ELR (cell line): ENCODE data around the gene DUSP2.

Experiments
- DNase-seq: peaks from one replicate; pipeline ENCODE4 v3.0.0-alpha.2; 2015; ENCODE audit warnings: low read depth

DUSP2 gene

DNA sequence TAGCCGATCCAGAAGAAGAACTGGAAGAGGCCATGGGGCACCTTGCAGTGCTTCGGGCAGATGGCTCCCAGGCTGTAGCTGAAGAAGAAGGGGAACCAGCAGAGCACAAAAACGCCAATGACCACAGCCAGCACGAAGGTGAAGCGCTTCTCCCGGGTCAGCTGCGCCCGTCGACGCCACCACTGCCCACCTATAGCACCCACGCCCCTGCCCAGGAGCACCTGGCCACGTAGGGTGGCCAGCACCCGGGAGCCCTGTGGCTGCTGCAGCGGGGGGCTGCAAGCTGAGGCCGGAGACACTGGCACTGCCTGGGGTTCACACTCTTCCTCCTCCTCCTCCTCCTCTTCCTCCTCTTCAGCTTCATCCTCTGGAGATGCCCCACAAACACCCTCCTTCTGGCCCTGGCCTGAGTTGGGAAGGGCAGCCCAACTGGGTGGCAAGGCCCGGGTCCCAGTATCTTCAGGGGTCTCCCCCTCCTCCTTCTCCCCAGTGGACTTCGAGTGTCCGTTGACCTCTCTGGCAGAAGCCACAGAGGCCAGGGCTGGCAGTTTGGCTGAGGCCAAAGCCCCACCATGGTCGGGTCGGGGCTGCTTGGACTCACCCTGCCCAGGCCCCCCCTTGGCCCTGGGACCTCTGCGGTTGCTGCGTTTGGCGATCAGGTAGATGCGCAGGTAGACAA lies 30.2 kb downstream of the DUSP2 start:
- DNase-seq: no peak

DNA sequence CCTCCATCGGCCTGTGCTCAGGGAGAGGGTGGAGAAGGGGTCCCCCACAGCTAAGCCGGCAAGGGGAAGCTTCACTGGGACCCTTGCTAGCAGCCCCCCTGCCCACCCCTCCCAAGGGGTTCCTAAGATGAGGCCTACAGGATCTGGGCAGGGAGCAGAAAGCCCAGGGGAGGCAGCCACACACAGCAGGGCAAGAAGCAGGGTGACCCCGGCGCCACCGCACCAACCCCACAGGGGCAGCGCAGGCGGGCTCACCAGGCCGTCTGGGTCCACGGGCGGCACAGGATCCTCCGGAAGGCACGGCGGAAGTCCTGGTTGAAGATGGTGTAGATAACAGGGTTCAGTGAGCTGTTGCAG lies 30.7 kb downstream of the DUSP2 start:
- no peak for DNase-seq

DNA sequence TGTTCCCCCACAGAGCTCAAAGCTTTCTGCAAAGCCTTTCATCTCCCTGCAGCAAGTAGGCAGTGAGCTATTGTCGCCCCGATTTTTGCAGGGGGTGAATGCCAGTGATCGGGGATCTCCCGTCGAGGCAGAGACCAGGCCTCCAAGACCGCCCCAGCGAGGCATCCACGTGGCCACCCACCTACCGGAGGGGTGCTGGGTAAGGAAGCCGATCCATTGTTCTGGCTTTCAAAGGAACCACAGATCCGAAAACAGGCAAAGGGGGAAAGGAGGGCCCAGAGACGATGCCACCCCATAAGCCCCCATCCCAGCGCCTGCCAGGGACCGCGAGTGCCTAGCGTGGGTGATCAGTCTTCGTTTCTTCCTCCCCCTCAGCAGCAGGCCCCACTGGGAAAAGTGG lies 31.3 kb downstream of the DUSP2 start:
- DNase-seq: no peak

DNA sequence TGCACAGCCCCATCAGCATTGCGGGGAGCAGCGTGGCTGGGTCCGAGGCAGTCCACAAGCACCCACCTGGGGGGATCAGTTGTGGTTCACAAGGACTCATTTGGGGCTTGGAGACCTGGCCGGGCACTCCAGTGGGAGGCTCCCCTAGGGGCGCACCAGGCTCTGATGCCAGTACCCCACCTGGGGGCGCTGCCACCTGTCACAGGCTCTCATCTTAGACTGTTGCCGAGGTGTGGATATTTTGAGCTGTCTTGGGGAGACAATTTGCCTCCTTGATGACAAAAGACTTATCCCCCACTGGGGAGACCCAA lies 31.9 kb downstream of the DUSP2 start:
- no peak for DNase-seq

- DNase-seq: no peak
These were observed 32.5 kb downstream of the DUSP2 start for GRCh38 chr2:96112501-96113366.

- DNase-seq: no peak
These were observed 33.3 kb downstream of the DUSP2 start for GRCh38 chr2:96111823-96112500.

DNA sequence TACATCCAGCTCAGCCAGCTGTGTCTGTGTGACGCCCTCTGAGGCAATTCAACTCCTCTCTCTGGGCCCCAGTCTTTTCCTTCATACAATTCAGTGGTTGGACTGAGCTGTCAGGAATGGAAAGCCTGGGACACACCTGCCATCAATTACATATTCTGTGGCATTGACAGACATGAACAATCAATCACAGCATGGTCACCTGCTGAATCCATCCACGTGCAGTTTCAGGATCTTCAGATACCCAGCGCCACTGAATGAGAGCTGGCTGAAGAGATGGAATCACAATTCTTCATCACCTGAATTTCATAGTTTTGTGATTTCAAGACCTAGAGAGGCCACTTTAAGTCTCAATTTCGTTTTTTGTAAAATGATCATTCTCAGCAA lies 34.0 kb downstream of the DUSP2 start:
- no peak for DNase-seq

DNA sequence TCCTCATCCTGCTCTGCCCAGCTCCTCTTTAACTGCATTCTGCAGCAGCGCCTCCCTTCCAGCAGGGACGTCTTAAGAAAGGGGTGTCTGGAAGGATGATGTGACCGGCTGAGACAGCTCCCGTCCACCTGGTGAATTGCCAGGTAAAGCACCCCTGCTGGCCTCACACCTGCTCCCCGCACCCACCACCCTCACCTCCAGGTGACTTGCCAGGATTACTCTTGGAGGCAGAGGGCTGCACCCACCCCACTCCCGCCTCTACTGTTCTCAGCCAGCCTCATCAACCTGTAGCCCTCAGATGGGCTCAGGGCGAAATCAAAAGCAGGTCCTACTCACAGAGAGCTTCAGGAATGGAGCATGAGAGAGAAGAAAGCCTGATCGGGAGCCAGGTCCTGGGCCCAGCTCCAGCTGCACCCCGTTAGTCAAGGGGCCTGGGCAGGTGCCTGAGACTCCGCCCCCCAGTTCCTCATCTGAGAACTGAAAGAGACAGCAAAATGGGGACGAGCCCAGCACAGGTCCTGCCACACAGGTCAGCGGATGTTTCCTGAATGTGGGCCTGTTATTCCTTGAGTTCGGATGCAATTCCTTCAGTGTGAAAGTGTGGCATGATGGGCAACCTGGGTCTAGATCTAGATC lies 34.5 kb downstream of the DUSP2 start:
- DNase-seq: no peak

DNA sequence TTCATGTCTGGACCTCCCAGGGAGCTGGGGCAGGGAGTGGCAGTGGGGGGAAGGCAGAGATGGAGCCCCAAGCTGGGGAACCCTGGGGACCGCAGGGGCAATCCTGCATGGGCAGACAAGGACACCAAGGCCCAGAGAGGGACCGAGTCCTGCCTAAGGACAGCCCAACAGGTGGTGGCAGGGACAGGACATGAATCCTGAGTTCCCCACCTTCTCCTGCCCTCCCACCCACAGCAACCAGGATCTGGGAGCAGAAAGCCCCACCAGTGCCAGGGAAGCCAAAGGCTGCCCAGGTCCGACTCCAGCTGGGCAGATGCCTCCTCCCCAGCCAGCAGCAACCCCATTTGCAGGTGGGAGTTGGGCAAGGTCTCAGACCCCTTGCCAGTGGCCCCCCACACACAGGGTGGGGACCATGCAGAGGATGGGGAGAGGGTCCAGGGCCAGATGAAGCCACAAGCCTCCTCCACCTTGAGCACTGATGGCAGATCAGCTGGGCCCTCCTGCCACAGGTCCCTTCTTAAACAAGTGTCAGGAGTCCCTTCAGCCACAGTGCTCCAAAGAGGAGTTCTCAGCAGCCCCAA lies 35.2 kb downstream of the DUSP2 start:
- DNase-seq: no peak

GRCh38 chr2:96109361-96109680 lies 35.9 kb downstream of the DUSP2 start:
- DNase-seq: no peak

DNA sequence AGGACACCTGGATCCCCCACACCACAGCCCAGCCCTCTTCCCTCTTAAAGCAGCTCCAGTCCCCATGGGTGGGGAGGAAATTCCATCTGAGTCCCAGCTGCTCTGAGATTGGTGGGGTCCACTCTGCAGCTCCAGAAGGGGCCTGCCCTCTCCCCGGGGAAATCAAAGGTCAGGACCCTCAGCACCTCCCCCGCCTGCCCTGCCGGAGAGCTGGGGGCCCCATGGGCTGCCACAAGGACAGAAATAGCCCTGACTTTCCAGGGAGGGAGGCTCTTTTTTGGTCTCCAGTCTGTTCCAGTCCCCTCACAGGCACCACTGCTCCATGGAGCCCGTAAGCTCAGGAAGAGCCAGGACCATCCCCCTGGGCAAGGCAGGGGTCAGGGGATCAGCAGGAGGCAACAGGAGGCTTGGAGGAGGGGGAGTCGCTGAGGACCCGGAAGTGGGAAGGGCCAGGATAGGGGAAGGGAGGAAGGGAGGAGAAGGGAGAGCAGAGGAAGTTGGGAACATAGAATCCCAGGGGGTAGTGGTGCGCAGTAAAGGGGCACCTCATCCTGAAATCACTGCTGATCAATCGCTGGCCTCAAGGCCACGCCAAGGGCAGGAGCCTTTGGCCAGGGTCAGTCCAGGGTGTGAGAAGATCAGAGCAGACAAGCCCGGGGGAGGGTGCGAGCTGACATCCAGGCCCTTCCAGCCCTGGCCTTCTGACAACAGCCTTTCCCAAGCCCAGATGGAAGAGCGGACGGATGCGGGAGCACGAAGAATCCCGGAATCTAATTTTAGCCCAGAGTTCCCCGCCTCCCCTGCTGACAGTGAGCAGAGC lies 36.5 kb downstream of the DUSP2 start:
- DNase-seq: no peak

GRCh38 chr2:96108151-96108540 lies 37.1 kb downstream of the DUSP2 start:
- DNase-seq: no peak

DNA sequence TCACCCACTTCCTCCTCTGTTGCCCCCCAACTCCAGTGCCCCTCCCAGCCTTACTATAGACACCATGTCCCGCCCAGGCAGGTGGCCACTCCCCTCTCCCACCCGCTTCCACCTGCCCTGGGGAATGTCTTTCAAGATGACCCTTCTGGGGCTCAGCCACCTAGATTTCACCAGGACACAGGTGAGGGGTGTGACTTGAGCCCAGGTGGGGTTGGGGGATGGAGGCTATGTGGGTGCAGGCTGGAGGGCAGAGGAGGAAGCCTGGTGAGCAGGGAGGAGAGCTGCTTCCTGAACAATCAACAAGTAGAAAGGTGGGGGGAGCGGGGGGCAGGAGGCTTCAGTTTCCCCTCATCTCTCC lies 37.6 kb downstream of the DUSP2 start:
- no peak for DNase-seq

- DNase-seq: no peak
These were observed 38.1 kb downstream of the DUSP2 start for GRCh38 chr2:96106991-96107707.

GRCh38 chr2:96105994-96106715 lies 39.1 kb downstream of the DUSP2 start:
- no peak for DNase-seq

DNA sequence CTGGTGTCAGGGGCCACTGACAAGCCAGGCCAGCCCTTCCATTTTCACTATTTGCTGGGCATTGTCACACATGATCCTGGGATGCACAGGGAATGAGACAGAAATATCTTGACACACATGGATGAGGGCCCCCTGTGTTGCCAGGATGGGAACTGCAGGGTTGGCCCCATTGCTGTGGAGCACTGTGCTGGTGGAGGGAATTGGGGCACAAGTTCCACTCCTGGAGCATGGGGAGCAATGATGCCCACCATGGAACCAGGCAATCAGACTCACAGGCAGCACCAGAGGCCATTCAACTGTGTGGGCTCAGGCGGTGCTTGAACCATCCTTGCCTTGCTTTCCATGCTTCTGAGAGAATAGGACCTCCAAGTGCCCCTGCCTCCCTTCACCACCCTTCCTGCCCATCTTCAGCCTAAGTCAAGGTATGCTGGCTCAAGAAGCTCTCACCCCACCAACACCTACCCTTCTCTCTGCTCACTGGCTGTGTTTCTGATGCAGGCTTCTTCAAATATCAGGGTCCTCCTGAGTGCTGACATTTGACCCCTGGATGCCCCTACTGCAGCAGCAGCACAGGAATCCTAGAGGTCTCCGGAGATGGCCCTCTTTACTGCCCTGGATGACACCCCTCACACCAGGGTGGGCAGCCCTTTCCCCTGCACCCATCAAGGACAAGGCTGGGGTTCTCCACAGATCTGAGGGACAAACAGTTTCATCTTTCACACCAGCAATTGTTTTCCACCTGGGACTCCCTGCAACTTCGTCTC lies 39.9 kb downstream of the DUSP2 start:
- DNase-seq: no peak

GRCh38 chr2:96104487-96104861 lies 40.8 kb downstream of the DUSP2 start:
- DNase-seq: no peak

- DNase-seq: no peak
These were observed 41.3 kb downstream of the DUSP2 start for GRCh38 chr2:96103761-96104486.

DNA sequence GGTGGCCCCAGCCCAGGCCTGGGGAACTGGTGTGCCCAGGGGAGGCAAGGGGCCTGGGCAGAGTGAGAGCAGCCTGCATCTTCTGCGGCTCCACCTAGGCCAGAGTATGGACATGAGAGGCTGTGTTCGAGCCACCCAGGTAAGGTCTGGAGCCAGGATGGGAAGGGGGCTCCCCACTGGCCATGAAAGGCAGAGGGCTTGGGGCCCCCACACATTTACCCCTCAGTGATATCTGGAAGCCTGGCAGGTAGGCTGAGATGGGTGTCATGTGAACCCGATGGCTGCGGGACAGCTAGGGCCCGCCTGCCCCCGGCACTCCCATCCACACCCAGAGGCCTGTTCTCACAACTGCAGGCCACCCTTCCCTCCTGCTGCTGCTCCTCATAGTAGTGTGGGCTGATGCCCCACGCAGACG lies 42.0 kb downstream of the DUSP2 start:
- DNase-seq: no peak
